ENCODE data around the gene BST2. TPM values are rescaled to one million over a fixed set of nuclear protein-coding genes. Genes with fewer than 3 reads are reported as not detected.

Gene BST2
- total and polyA plus RNA-seq, 10 donors: 91.4 to 257 (median 168) TPM

DNA sequence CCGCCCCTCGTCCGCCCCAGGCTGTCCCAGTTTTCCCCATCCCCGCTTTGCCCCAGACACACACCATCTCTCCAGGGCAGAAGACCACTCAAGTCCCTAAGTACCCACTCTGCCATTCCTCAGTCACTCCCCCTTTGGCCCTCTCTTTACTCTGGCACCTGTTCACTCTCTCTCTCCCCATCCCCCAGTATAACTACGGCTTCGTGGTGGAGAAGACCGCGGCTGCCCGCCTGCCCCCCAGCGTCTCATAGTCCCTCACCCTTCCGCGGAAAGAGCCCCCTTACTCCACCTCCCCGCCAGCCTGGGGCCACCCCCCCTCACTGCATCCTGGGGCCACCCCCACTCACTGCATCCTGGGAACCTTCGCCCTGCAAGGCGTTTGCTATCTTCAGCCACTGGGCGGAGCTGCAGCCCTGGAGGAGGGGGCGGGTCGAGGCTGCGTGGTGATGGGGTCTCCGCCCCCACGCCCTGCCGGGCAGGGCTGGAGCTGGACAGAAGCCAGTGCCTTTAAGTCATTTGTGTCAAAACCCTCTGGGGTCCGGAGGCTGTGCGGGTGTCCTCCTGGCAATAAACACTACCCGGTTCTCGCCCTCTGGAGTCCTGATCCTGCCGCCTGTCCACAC, 19.4 kb upstream of the BST2 start:
- H3K27me3 ChIP-seq (replicated peaks in 1 of 7): no peaks in the 10 kb centered on the region
- peaks cover 0 to 25% (median 4%) of the 10 kb centered on the region in 6 donors for H3K36me3 ChIP-seq
- no peak overlapping the region for H3K4me3 ChIP-seq
- no peaks in the 10 kb centered on the region for H3K9me3 ChIP-seq
- 24 to 36% (median 29%) methylated on average over 20 to 27 of the region's 27 CpGs for WGBS, 5 donors
- peaks cover 0 to 23% (median 9%) of the 10 kb centered on the region in 6 donors for H3K4me1 ChIP-seq
- intact Hi-C loops (cut with DNase I; ENCODE audit: low total_unique reads): no loop called here
- H3K27ac ChIP-seq: no peak overlapping the region
- peak; percentile 76 for DNase-seq
- peak in 2 of 3 donors; percentile 26 to 69 for TF ChIP-seq POLR2AphosphoS5 (IDR thresholded peaks at IDR 0.05)
- TF ChIP-seq, protein P1, sequence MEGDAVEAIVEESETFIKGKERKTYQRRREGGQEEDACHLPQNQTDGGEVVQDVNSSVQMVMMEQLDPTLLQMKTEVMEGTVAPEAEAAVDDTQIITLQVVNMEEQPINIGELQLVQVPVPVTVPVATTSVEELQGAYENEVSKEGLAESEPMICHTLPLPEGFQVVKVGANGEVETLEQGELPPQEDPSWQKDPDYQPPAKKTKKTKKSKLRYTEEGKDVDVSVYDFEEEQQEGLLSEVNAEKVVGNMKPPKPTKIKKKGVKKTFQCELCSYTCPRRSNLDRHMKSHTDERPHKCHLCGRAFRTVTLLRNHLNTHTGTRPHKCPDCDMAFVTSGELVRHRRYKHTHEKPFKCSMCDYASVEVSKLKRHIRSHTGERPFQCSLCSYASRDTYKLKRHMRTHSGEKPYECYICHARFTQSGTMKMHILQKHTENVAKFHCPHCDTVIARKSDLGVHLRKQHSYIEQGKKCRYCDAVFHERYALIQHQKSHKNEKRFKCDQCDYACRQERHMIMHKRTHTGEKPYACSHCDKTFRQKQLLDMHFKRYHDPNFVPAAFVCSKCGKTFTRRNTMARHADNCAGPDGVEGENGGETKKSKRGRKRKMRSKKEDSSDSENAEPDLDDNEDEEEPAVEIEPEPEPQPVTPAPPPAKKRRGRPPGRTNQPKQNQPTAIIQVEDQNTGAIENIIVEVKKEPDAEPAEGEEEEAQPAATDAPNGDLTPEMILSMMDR (IDR thresholded peaks at IDR 0.05 in 8 of 11, conservative IDR thresholded peaks at IDR 0.05 in 3 of 11): peak in 6 of 11 experiments; percentile 8 to 50 (median 26)
- TF ChIP-seq POLR2A (IDR thresholded peaks at IDR 0.05): no peak

GRCh38 chr19:17423429-17424208, 18.2 kb upstream of the BST2 start:
- intact Hi-C loops (cut with DNase I; ENCODE audit: low total_unique reads): no loop called here
- Histone ChIP-seq H3K9me3 (no peaks in the 10 kb centered on the region), H3K36me3 (peaks cover 0 to 25% (median 4%) of the 10 kb centered on the region in 6 donors), H3K4me1 (peaks cover 0 to 32% (median 16%) of the 10 kb centered on the region in 6 donors), H3K27ac (no peak overlapping the region), H3K4me3 (no peak overlapping the region), H3K27me3 (replicated peaks in 1 of 7) (no peaks in the 10 kb centered on the region)
- peak; percentile 76 for DNase-seq
- TF ChIP-seq POLR2AphosphoS5 (IDR thresholded peaks at IDR 0.05) (peak in 1 of 3 donors; percentile 19), POLR2A (IDR thresholded peaks at IDR 0.05) (no peak)
- WGBS, 5 donors: 91 to 97% (median 95%) methylated on average over 10 to 20 of the region's 20 CpGs

DNA sequence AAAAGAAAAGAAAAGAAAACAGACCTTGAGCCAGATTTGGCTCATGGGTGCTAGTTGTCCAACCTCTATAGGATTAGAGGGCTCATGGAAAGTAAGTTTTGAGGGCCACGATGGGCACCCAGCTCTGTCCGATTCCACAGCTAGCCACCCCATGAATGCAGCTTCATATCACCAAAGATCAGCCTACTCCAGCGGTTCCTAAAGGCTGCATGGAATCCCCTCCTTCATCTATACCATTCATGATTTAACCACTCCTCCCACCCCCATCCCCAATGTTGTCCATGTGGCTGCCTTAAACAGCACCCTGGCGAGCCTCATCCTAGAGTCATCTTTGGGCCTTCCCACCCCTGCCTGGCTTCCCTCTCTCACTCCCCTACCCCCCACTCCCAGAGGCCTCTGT, 16.5 kb upstream of the BST2 start:
- Histone ChIP-seq H3K27me3 (replicated peaks in 1 of 7) (no peaks in the 10 kb centered on the region), H3K36me3 (peaks cover 0 to 25% (median 4%) of the 10 kb centered on the region in 6 donors), H3K27ac (no peak overlapping the region), H3K4me3 (no peak overlapping the region), H3K9me3 (no peaks in the 10 kb centered on the region), H3K4me1 (peaks cover 0 to 34% (median 16%) of the 10 kb centered on the region in 6 donors)
- no peak for DNase-seq
- 95 to 99% (median 97%) methylated on average over 4 of the region's 4 CpGs for WGBS, 5 donors
- TF ChIP-seq POLR2A (IDR thresholded peaks at IDR 0.05): no peak
- TF ChIP-seq, protein P1 (IDR thresholded peaks at IDR 0.05 in 8 of 11, conservative IDR thresholded peaks at IDR 0.05 in 3 of 11): no peak
- TF ChIP-seq POLR2AphosphoS5 (IDR thresholded peaks at IDR 0.05): no peak
- intact Hi-C loops (cut with DNase I; ENCODE audit: low total_unique reads): no loop called here

DNA sequence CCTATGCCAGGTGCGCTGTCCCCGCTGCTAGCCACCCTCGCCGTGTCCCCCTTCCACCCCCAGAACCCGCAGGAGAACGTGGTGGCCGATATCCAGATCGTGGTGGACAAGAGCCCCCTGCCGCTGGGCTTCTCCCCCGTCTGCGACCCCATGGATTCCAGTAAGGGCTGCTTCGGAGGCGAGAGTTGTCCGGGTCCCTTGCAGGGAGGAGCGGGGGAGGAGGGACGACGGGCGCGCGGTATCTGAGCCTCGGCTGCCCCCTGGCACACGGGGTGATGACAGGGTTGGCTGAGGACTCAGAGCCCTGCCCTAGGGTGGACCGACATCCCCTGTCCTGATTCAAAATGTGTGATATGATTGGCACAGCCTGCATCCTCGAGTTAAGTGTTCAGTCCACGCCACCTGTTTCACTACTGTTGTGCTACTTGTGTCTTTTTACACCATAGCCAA, 15.1 kb upstream of the BST2 start:
- peaks cover 0 to 34% (median 16%) of the 10 kb centered on the region in 6 donors for H3K4me1 ChIP-seq
- peak in 1 of 3 donors; percentile 13 for TF ChIP-seq POLR2AphosphoS5 (IDR thresholded peaks at IDR 0.05)
- TF ChIP-seq, protein P1 (IDR thresholded peaks at IDR 0.05 in 8 of 11, conservative IDR thresholded peaks at IDR 0.05 in 3 of 11): peak in 3 of 11 experiments; percentile 8 to 31 (median 13)
- TF ChIP-seq POLR2A (IDR thresholded peaks at IDR 0.05): no peak
- intact Hi-C loops (cut with DNase I; ENCODE audit: low total_unique reads): no loop called here
- peaks cover 0 to 32% (median 9%) of the 10 kb centered on the region in 6 donors for H3K36me3 ChIP-seq
- no peaks in the 10 kb centered on the region for H3K27me3 ChIP-seq (replicated peaks in 1 of 7)
- DNase-seq: peak; percentile 88
- peak overlapping the region; percentile 81 to 91 (median 84) for H3K4me3 ChIP-seq
- peak overlapping the region in 7 of 8 donors; percentile 74 to 91 (median 87) for H3K27ac ChIP-seq
- H3K9me3 ChIP-seq: no peaks in the 10 kb centered on the region
- 4 to 6% (median 5%) methylated on average over 14 to 25 of the region's 25 CpGs for WGBS, 5 donors

All from spleen (tissue), 11 donors.